Neuronal stem cell (in vitro differentiated cells): ENCODE measurements around the gene TCEANC2.

Source experiments
- DNase-seq: peaks from one replicate; pipeline ENCODE4 v3.0.0-alpha.2; 2013; ENCODE audit warnings: low spot score
- H2AFZ ChIP-seq: one replicate; pipeline ENCODE4 v1.6.1; 2013; ENCODE audit warnings: mild to moderate bottlenecking, low read length, inconsistent platforms
- H2AK5ac ChIP-seq: 2 replicates; pipeline ENCODE4 v1.6.1; 2013; ENCODE audit warnings: low read depth, mild to moderate bottlenecking, inconsistent platforms, low read length, moderate library complexity, mixed read lengths
- H2BK120ac ChIP-seq: 2 replicates; pipeline ENCODE4 v1.6.1; 2013; ENCODE audit warnings: low read depth, mild to moderate bottlenecking, inconsistent platforms, low read length, moderate library complexity, mixed read lengths
- H2BK12ac ChIP-seq: one replicate; pipeline ENCODE4 v1.6.1; 2013; ENCODE audit warnings: low read length, inconsistent platforms
- H2BK15ac ChIP-seq: 2 replicates; pipeline ENCODE4 v1.6.1; 2013; ENCODE audit warnings: mild to moderate bottlenecking, low read length, inconsistent platforms, mixed read lengths
- H2BK5ac ChIP-seq: one replicate; pipeline ENCODE4 v1.6.1; 2013; ENCODE audit warnings: inconsistent platforms, mild to moderate bottlenecking, low read length, moderate library complexity
- H3K14ac ChIP-seq: one replicate; pipeline ENCODE4 v1.6.1; 2013; ENCODE audit warnings: low read length, inconsistent platforms
- H3K18ac ChIP-seq: 2 replicates; pipeline ENCODE4 v1.6.1; 2013; ENCODE audit warnings: low read length, inconsistent platforms
- H3K23ac ChIP-seq: 2 replicates; pipeline ENCODE4 v1.6.1; 2013; ENCODE audit warnings: low read depth, mild to moderate bottlenecking, mixed read lengths, low read length, inconsistent platforms; ENCODE audit not compliant: poor library complexity
- H3K27ac ChIP-seq: replicated peaks from 3 replicates; pipeline ENCODE4 v1.5.1; 2013; ENCODE audit warnings: low read length, inconsistent platforms
- H3K27me3 ChIP-seq, 3 experiments: 2 replicates each; pipeline ENCODE4 v1.6.1; 2013; ENCODE audit warnings: low read length in 3 of 3, mild to moderate bottlenecking in 2 of 3, inconsistent platforms in 1 of 3, low read depth in 1 of 3, mixed read lengths in 1 of 3, moderate library complexity in 1 of 3; ENCODE audit not compliant: control insufficient read depth in 3 of 3, insufficient read depth in 3 of 3
- H3K36me3 ChIP-seq, 2 donors: replicated peaks in 1 of 2; 2 replicates each; pipeline ENCODE4 v1.6.1; 2013; ENCODE audit warnings: low read length in 2 of 2; ENCODE audit not compliant: control insufficient read depth in 2 of 2, insufficient read depth in 2 of 2
- H3K4ac ChIP-seq: 2 replicates; pipeline ENCODE4 v1.6.1; 2013; ENCODE audit warnings: inconsistent platforms, mild to moderate bottlenecking, low read length, moderate library complexity
- H3K4me1 ChIP-seq, 2 donors: 1 replicate in 1 of 2; 2 replicates in 1 of 2; pipeline ENCODE4 v1.6.1; 2013; ENCODE audit warnings: low read length in 2 of 2, low read depth in 1 of 2; ENCODE audit not compliant: control insufficient read depth in 2 of 2, insufficient read depth in 1 of 2
- H3K4me2 ChIP-seq: one replicate; pipeline ENCODE4 v1.6.1; 2013; ENCODE audit warnings: mild to moderate bottlenecking, low read length, inconsistent platforms; ENCODE audit not compliant: insufficient read depth, poor library complexity, severe bottlenecking
- H3K4me3 ChIP-seq, 2 donors: 2 replicates each; pipeline ENCODE4 v1.5.1; 2013; ENCODE audit warnings: low read length in 2 of 2, mild to moderate bottlenecking in 2 of 2, inconsistent platforms in 1 of 2, moderate library complexity in 1 of 2
- H3K79me1 ChIP-seq: one replicate; pipeline ENCODE4 v1.6.1; 2013; ENCODE audit warnings: low read depth, mild to moderate bottlenecking, inconsistent platforms, low read length, moderate library complexity
- H3K9ac ChIP-seq: one replicate; pipeline ENCODE4 v1.6.1; 2013; ENCODE audit warnings: mild to moderate bottlenecking, low read depth, low read length, inconsistent platforms; ENCODE audit not compliant: poor library complexity
- H3K9me3 ChIP-seq, 2 donors: replicated peaks in 1 of 2; 2 replicates each; pipeline versions ENCODE3 to v1.6.1; 2013; ENCODE audit warnings: low read length in 2 of 2, mild to moderate bottlenecking in 2 of 2, inconsistent platforms in 1 of 2, low read depth in 1 of 2, mixed read lengths in 1 of 2, moderate library complexity in 1 of 2; ENCODE audit not compliant: control insufficient read depth in 2 of 2, insufficient read depth in 1 of 2
- H4K8ac ChIP-seq: one replicate; pipeline ENCODE4 v1.6.1; 2013; ENCODE audit warnings: low read depth, mild to moderate bottlenecking, inconsistent platforms, low read length, moderate library complexity
- H4K91ac ChIP-seq: one replicate; pipeline ENCODE4 v1.6.1; 2013; ENCODE audit warnings: low read length, low read depth, mild to moderate bottlenecking, inconsistent platforms; ENCODE audit not compliant: poor library complexity
- WGBS, 2 donors: extraction: QIAGEN DNeasy Blood & Tissue Kit; methylation state at CpG; one replicate each; pipeline ENCODE4 v1.1.7; 2013; ENCODE audit warnings: missing lambda C conversion rate in 2 of 2, mixed read lengths in 1 of 2; ENCODE audit not compliant: insufficient read length in 2 of 2, insufficient replicate concordance in 1 of 2; ENCODE audit errors: extremely low coverage in 2 of 2; 5-methylcytosine and 5-hydroxymethylcytosine counted together

TCEANC2 gene

DNA sequence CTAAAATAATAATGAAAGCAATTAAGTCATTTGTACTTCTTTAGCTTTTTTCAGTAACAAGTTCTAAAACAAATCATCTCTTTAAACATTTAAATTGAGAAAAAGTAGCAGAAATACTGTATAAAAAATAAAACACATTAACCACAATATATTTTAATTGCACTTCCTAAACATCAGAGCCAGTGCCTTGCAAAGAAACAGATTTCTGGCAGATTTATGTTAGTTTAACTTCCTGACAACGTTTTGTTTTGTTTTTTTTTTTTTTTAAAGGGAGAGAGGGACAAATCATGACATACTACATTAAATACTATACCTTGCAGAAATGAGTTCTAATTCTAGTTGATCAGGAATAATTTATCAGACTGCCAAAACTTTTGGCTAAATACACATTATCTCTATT, 11.6 kb upstream of the TCEANC2 start:
- Histone ChIP-seq H3K23ac (no peak overlapping the region), H3K27me3 (no peaks in the 10 kb centered on the region), H3K36me3 (peaks cover 4 to 67% of the 10 kb centered on the region in 2 donors), H3K79me1 (no peaks in the 10 kb centered on the region), H2AFZ (no peak overlapping the region), H2BK120ac (no peak overlapping the region), H3K4me2 (no peak overlapping the region), H3K4ac (no peak overlapping the region), H2AK5ac (no peak overlapping the region), H4K8ac (no peak overlapping the region), H3K14ac (no peak overlapping the region), H3K4me3 (no peak overlapping the region), H3K27ac (no peak overlapping the region), H3K4me1 (no peaks in the 10 kb centered on the region), H3K9ac (no peak overlapping the region), H2BK15ac (no peak overlapping the region), H3K9me3 (no peaks in the 10 kb centered on the region), H2BK5ac (no peak overlapping the region), H4K91ac (no peak overlapping the region), H3K18ac (no peak overlapping the region), H2BK12ac (no peak overlapping the region)
- no peak for DNase-seq
- no CpG with 5 or more reads among the region's 1 CpG for WGBS, 2 donors

DNA sequence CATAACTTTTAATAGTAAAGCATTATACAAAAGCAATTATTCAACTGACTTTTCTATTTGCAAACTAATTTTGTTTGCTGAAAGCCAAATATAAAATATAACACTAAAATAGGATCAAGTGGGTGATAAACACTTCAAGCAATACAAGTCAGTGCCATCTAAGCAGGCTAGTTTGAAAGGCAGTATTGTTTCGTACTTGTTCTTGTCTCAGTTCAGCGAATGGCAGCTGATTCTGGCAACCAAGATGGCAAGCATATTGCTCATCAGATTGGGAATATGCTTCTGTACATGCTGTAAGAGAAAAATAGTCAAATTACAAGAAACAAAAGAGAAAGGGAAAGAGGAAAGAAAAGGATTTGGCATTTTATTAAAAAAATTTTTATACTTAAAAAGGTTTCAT, 7.9 kb upstream of the TCEANC2 start:
- WGBS, 2 donors, result no CpG with 5 or more reads among the region's 2 CpGs
- no peak overlapping the region for H4K91ac ChIP-seq
- no peak overlapping the region for H4K8ac ChIP-seq
- H3K79me1 ChIP-seq, result peaks cover 4% of the 10 kb centered on the region
- H3K36me3 ChIP-seq, result peaks cover 0 to 33% of the 10 kb centered on the region in 2 donors
- no peak overlapping the region for H3K14ac ChIP-seq
- no peaks in the 10 kb centered on the region for H3K27me3 ChIP-seq
- no peak overlapping the region for H3K9ac ChIP-seq
- no peaks in the 10 kb centered on the region for H3K9me3 ChIP-seq
- H3K18ac ChIP-seq, result no peak overlapping the region
- H2BK15ac ChIP-seq, result no peak overlapping the region
- no peak overlapping the region for H2BK12ac ChIP-seq
- H2AK5ac ChIP-seq, result no peak overlapping the region
- no peak overlapping the region for H3K4me2 ChIP-seq
- H3K23ac ChIP-seq, result no peak overlapping the region
- no peak overlapping the region for H3K4me3 ChIP-seq
- no peak overlapping the region for H2BK5ac ChIP-seq
- no peak overlapping the region for H3K27ac ChIP-seq
- H2AFZ ChIP-seq, result no peak overlapping the region
- no peak for DNase-seq
- H3K4me1 ChIP-seq, result no peaks in the 10 kb centered on the region
- H3K4ac ChIP-seq, result no peak overlapping the region
- H2BK120ac ChIP-seq, result no peak overlapping the region

DNA sequence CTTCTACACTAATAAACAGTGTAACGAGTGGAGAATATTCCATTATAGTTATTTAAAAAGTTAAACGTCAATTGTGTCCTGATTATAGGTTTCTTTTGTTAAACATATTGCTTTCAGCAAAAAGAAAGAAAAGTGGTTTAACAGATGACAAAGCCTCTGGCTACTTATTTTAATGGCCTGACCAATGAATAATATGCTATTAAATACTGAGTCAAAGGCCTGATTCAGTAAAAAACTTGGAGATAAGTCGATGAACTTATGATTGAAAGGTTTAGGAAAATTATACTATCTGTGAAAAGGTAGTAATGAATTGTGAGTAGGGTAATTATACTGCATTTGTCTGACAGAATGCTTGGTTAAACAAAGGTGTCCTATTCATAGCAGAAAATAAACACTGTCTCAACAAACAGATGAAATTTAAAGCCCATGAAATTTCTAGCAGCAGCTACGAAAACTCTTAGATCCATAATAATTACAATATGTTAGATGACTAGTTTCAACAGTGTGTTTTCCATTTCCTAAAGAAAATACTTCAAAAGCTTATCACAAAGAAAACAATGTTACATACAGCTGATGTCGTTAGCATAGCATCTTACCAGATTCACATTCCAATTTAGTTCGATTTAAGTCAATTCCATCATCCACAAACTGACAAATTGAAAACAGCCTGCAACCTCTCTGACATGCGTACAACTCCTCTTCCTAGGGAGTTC, 6.6 kb upstream of the TCEANC2 start:
- no peak overlapping the region for H3K4me3 ChIP-seq
- no peak overlapping the region for H3K9ac ChIP-seq
- H3K9me3 ChIP-seq, result no peaks in the 10 kb centered on the region
- H2BK120ac ChIP-seq, result no peak overlapping the region
- H3K23ac ChIP-seq, result no peak overlapping the region
- H2BK12ac ChIP-seq, result no peak overlapping the region
- no peak overlapping the region for H2BK5ac ChIP-seq
- no CpG with 5 or more reads among the region's 7 CpGs for WGBS, 2 donors
- H3K27me3 ChIP-seq, result no peaks in the 10 kb centered on the region
- no peak overlapping the region for H2AK5ac ChIP-seq
- no peak overlapping the region for H4K8ac ChIP-seq
- peaks cover 0 to 20% of the 10 kb centered on the region in 2 donors for H3K36me3 ChIP-seq
- no peak overlapping the region for H2AFZ ChIP-seq
- peaks cover 4% of the 10 kb centered on the region for H3K79me1 ChIP-seq
- no peak overlapping the region for H4K91ac ChIP-seq
- no peak overlapping the region for H3K14ac ChIP-seq
- no peak overlapping the region for H3K4ac ChIP-seq
- H3K4me2 ChIP-seq, result no peak overlapping the region
- H2BK15ac ChIP-seq, result no peak overlapping the region
- H3K4me1 ChIP-seq, result no peaks in the 10 kb centered on the region
- H3K27ac ChIP-seq, result no peak overlapping the region
- no peak overlapping the region for H3K18ac ChIP-seq
- no peak for DNase-seq

DNA sequence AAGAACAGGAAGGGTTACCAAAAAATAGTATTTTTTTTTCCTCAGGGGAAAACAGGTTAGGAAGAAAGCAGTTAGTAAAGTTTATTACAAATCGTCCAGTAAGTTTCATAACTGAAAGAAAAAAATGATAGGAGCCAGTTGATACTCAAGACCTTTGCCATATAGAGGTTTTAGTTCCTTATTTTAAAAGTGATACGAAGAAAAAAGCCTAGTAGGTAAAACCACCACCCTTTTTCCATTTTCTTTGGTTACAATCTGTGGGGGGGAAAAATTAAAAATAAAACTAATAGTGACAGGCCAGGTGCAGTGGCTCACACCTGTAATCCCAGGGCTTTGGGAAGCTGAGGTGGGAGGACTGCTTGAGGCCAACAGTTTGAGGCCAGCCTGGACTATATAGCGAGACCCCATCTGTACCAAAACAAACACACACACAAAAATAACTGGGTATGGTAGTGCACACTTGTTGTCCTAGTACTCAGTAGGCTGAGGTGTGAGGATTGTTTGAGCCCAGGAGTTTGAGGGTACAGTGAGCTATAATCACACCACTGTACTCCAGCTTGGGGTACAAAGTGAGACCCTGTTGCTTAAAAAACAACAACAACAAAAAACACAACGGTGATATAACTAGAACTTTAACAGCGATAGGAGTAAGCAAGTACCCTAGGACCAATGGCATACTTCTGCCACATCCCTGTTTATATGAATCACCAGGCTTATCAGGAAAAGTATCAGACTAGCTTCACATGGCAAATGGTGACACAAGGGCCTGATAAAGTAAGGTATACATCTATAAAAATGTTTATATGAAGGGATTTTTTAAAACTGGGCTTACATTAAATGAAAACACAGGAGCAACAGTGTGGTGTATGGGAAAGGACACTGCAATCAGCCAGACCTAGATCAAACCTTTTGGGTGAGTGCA, 5.8 kb upstream of the TCEANC2 start:
- no peak for DNase-seq
- Histone ChIP-seq H2BK12ac (no peak overlapping the region), H3K4me1 (no peaks in the 10 kb centered on the region), H3K36me3 (peaks cover 0 to 12% of the 10 kb centered on the region in 2 donors), H4K91ac (no peak overlapping the region), H3K23ac (no peak overlapping the region), H3K18ac (no peak overlapping the region), H3K27me3 (no peaks in the 10 kb centered on the region), H3K4me3 (no peak overlapping the region), H3K79me1 (peaks cover 4% of the 10 kb centered on the region), H2AK5ac (no peak overlapping the region), H3K9me3 (no peaks in the 10 kb centered on the region), H3K9ac (no peak overlapping the region), H3K14ac (no peak overlapping the region), H2BK15ac (no peak overlapping the region), H3K4ac (no peak overlapping the region), H2BK5ac (no peak overlapping the region), H4K8ac (no peak overlapping the region), H3K27ac (no peak overlapping the region), H2AFZ (no peak overlapping the region), H2BK120ac (no peak overlapping the region), H3K4me2 (no peak overlapping the region)
- WGBS, 2 donors, result no CpG with 5 or more reads among the region's 5 CpGs
